ENCODE measurements around the gene PRDX1. TPM values are rescaled to one million over a fixed set of nuclear protein-coding genes. Genes with fewer than 3 reads are reported as not detected.

PRDX1 gene
- total RNA-seq, 1 experiment from 2014 or later: 744 TPM

- no peak for DNase-seq
- H3K4me3 Mint-ChIP-seq (ENCODE audit: low read depth, unreplicated experiment): no peak overlapping the region
- CTCF ChIA-PET: no interaction called here
- H3K27ac Mint-ChIP-seq (ENCODE audit: unreplicated experiment): no peak overlapping the region
- H3K36me3 Mint-ChIP-seq (ENCODE audit: insufficient read depth, unreplicated experiment): peaks cover 40% of the 10 kb centered on the region
- TF ChIP-seq CTCF (IDR thresholded peaks at IDR 0.05; ENCODE audit: unreplicated experiment): no peak
- H3K27me3 Mint-ChIP-seq (ENCODE audit: unreplicated experiment): no peaks in the 10 kb centered on the region
- H3K4me1 Mint-ChIP-seq (ENCODE audit: low read depth, unreplicated experiment): peaks cover 4% of the 10 kb centered on the region
- intact Hi-C loops (cut with micrococcal nuclease; ENCODE audit: unreplicated experiment): no loop called here
- no peaks in the 10 kb centered on the region for H3K9me3 Mint-ChIP-seq (ENCODE audit: low read depth, unreplicated experiment)
- no TSS peak for BruUV-seq (replicated peaks)
These were observed 35.8 kb upstream of the PRDX1 start for GRCh38 chr1:45557422-45557944.

GRCh38 chr1:45554198-45554597, 32.5 kb upstream of the PRDX1 start:
- Mint-ChIP-seq H3K4me3 (ENCODE audit: low read depth, unreplicated experiment) (no peak overlapping the region), H3K4me1 (ENCODE audit: low read depth, unreplicated experiment) (peaks cover 15% of the 10 kb centered on the region)
- intact Hi-C loops (cut with micrococcal nuclease; ENCODE audit: unreplicated experiment): no loop called here

GRCh38 chr1:45552331-45552730, 30.6 kb upstream of the PRDX1 start:
- no peak for DNase-seq
- H3K36me3 Mint-ChIP-seq (ENCODE audit: insufficient read depth, unreplicated experiment): peaks cover 43% of the 10 kb centered on the region
- intact Hi-C loops (cut with micrococcal nuclease; ENCODE audit: unreplicated experiment): no loop called here
- H3K4me3 Mint-ChIP-seq (ENCODE audit: low read depth, unreplicated experiment): peak overlapping the region; percentile 77
- peak overlapping the region; percentile 21 for H3K27ac Mint-ChIP-seq (ENCODE audit: unreplicated experiment)
- H3K27me3 Mint-ChIP-seq (ENCODE audit: unreplicated experiment): no peaks in the 10 kb centered on the region
- H3K4me1 Mint-ChIP-seq (ENCODE audit: low read depth, unreplicated experiment): peaks cover 15% of the 10 kb centered on the region
- CTCF ChIA-PET: interaction anchor here (0.6 to 0.7 kb wide), 3 partner anchors 17 to 667 kb away, joined by 3 to 4 read pairs (median 3); no protein-coding TSS in a partner anchor
- no TSS peak for BruUV-seq (replicated peaks)
- TF ChIP-seq CTCF (IDR thresholded peaks at IDR 0.05; ENCODE audit: unreplicated experiment): no peak
- H3K9me3 Mint-ChIP-seq (ENCODE audit: low read depth, unreplicated experiment): no peaks in the 10 kb centered on the region

More at GRCh38 chr1:45554198-45554597, 32.5 kb upstream of the PRDX1 start:
- Mint-ChIP-seq H3K27me3 (ENCODE audit: unreplicated experiment) (no peaks in the 10 kb centered on the region), H3K9me3 (ENCODE audit: low read depth, unreplicated experiment) (no peaks in the 10 kb centered on the region), H3K27ac (ENCODE audit: unreplicated experiment) (no peak overlapping the region), H3K36me3 (ENCODE audit: insufficient read depth, unreplicated experiment) (peaks cover 47% of the 10 kb centered on the region)
- no TSS peak for BruUV-seq (replicated peaks)
- TF ChIP-seq CTCF (IDR thresholded peaks at IDR 0.05; ENCODE audit: unreplicated experiment): no peak
- CTCF ChIA-PET: no interaction called here
- no peak for DNase-seq

- CTCF ChIA-PET: interaction anchor here (0.6 to 2.2 kb wide), 5 partner anchors 17 to 845 kb away, joined by 3 to 10 read pairs (median 4); partner anchors contain the start of gene PRDX1
- Mint-ChIP-seq H3K27me3 (ENCODE audit: unreplicated experiment) (no peaks in the 10 kb centered on the region), H3K36me3 (ENCODE audit: insufficient read depth, unreplicated experiment) (peaks cover 42% of the 10 kb centered on the region), H3K9me3 (ENCODE audit: low read depth, unreplicated experiment) (no peaks in the 10 kb centered on the region), H3K27ac (ENCODE audit: unreplicated experiment) (peak overlapping the region; percentile 87), H3K4me3 (ENCODE audit: low read depth, unreplicated experiment) (peak overlapping the region; percentile 77), H3K4me1 (ENCODE audit: low read depth, unreplicated experiment) (peaks cover 15% of the 10 kb centered on the region)
- TF ChIP-seq CTCF (IDR thresholded peaks at IDR 0.05; ENCODE audit: unreplicated experiment): no peak
- DNase-seq: no peak
- intact Hi-C loops (cut with micrococcal nuclease; ENCODE audit: unreplicated experiment): loop anchor here (2.0 kb wide), 1 partner anchor 29 kb away; no protein-coding TSS in a partner anchor
- BruUV-seq (replicated peaks): no TSS peak
These were observed 30.0 kb upstream of the PRDX1 start for GRCh38 chr1:45551684-45552083.

Data from Calu3 (cell line).